Measurements from ENCODE around the gene PLCL2. TPM values are rescaled to one million over a fixed set of nuclear protein-coding genes. Genes with fewer than 3 reads are reported as not detected.
"Not testable (repeated sequence)": the region's sequence is repeated elsewhere in the genome, so short reads cannot be mapped to it uniquely, and the experiment has no call there.

PLCL2 gene
- total and polyA plus RNA-seq, 2 experiments from 2014 or later, result 1.6 to 9.7 TPM

DNA sequence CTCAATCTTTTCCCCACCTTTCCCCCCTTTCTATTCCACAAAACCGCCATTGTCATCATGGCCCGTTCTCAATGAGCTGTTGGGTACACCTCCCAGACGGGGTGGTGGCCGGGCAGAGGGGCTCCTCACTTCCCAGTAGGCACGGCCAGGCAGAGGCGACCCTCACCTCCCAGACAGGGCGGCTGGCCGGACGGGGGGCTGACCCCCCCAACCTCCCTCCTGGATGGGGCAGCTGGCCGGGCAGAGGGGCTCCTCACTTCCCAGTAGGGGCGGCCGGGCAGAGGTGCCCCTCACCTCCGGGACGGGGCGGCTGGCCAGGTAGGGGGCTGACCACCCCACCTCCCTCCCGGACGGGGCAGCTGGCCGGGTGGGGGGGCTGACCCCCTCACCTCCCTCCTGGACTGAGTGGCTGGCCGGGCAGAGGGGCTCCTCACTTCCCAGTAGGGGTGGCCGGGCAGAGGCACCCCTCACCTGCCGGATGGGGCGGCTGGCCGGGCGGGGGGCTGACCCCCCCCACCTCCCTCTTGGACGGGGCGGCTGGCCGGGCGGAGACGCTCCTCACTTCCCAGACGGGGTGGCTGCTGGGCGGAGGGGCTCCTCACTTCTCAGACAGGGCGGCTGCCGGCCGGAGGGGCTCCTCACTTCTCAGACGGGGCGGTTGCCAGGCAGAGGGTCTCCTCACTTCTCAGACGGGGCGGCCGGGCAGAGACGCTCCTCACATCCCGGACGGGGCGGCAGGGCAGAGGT lies 95.2 kb downstream of the PLCL2 start:
- H3K27ac ChIP-seq (ENCODE audit: low read depth); H3K4me1 Mint-ChIP-seq; H3K27me3 Mint-ChIP-seq (ENCODE audit: insufficient read depth, low read depth, poor library complexity); H3K27me3 ChIP-seq (ENCODE audit: insufficient read depth); DNase-seq (ENCODE audit: low spot score); H3K4me1 ChIP-seq (ENCODE audit: insufficient read depth); H3K4me3 ChIP-seq; H3K27ac Mint-ChIP-seq; H4K20me1 ChIP-seq (replicated peaks; ENCODE audit: insufficient read depth); ATAC-seq; H3K9me2 ChIP-seq (ENCODE audit: insufficient read depth); H3F3A ChIP-seq (replicated peaks; ENCODE audit: low read depth); H3K36me3 ChIP-seq (ENCODE audit: insufficient read depth); H3K4me2 ChIP-seq; H3K4me3 Mint-ChIP-seq; H2AFZ ChIP-seq; H3K79me2 ChIP-seq (replicated peaks; ENCODE audit: insufficient read depth): not testable (repeated sequence)
- H3K36me3 Mint-ChIP-seq (ENCODE audit: low read depth), result peaks cover 18% of the 10 kb centered on the region
- peaks cover 24% of the 10 kb centered on the region for H3K9me3 Mint-ChIP-seq

DNA sequence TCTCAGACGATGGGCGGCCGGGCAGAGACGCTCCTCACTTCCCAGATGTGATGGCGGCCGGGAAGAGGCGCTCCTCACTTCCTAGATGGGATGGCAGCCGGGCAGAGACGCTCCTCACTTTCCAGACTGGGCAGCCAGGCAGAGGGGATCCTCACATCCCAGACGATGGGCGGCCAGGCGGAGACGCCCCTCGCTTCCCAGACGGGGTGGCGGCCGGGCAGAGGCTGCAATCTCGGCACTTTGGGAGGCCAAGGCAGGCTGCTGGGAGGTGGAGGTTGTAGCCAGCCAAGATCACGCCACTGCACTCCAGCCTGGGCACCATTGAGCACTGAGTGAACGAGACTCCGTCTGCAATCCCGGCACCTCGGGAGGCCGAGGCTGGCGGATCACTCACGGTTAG lies 95.8 kb downstream of the PLCL2 start:
- H3K27ac ChIP-seq (ENCODE audit: low read depth); H3K27ac Mint-ChIP-seq: not testable (repeated sequence)

GRCh38 chr3:16982460-16982859 lies 97.7 kb downstream of the PLCL2 start:
- no peak overlapping the region for H3K27ac ChIP-seq (ENCODE audit: low read depth)
- no peaks in the 10 kb centered on the region for H3K9me2 ChIP-seq (ENCODE audit: insufficient read depth)
- no peaks in the 10 kb centered on the region for H3K36me3 ChIP-seq (ENCODE audit: insufficient read depth)
- H3K9me3 Mint-ChIP-seq, result peaks cover 24% of the 10 kb centered on the region
- no peaks in the 10 kb centered on the region for H3K27me3 ChIP-seq (ENCODE audit: insufficient read depth)
- H3K36me3 Mint-ChIP-seq (ENCODE audit: low read depth), result peaks cover 18% of the 10 kb centered on the region
- H3K79me2 ChIP-seq (replicated peaks; ENCODE audit: insufficient read depth), result no peaks in the 10 kb centered on the region
- no peaks in the 10 kb centered on the region; the same call in 1 of the 2 replicates for H4K20me1 ChIP-seq (replicated peaks; ENCODE audit: insufficient read depth)
- no peaks in the 10 kb centered on the region for H3K4me1 ChIP-seq (ENCODE audit: insufficient read depth)
- no peaks in the 10 kb centered on the region for H3F3A ChIP-seq (replicated peaks; ENCODE audit: low read depth)
- H3K4me3 Mint-ChIP-seq, result no peak overlapping the region
- no peak overlapping the region for H2AFZ ChIP-seq
- H3K4me3 ChIP-seq, result no peak overlapping the region
- no peak overlapping the region for H3K27ac Mint-ChIP-seq
- no peak overlapping the region for H3K4me2 ChIP-seq
- H3K4me1 Mint-ChIP-seq, result no peaks in the 10 kb centered on the region
- peaks cover 2% of the 10 kb centered on the region for H3K27me3 Mint-ChIP-seq (ENCODE audit: insufficient read depth, low read depth, poor library complexity)
- no peak for DNase-seq (ENCODE audit: low spot score)
- no peak for ATAC-seq
- TF ChIP-seq POLR2AphosphoS5 (IDR thresholded peaks at IDR 0.05; ENCODE audit: low read depth), result no peak
- TF ChIP-seq, protein P1, sequence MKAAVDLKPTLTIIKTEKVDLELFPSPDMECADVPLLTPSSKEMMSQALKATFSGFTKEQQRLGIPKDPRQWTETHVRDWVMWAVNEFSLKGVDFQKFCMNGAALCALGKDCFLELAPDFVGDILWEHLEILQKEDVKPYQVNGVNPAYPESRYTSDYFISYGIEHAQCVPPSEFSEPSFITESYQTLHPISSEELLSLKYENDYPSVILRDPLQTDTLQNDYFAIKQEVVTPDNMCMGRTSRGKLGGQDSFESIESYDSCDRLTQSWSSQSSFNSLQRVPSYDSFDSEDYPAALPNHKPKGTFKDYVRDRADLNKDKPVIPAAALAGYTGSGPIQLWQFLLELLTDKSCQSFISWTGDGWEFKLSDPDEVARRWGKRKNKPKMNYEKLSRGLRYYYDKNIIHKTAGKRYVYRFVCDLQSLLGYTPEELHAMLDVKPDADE (IDR thresholded peaks at IDR 0.05), result no peak
- TF ChIP-seq ZNF114 (CRISPR knock-in tag; IDR thresholded peaks at IDR 0.05), result no peak
- TF ChIP-seq JUNB (IDR thresholded peaks at IDR 0.05; ENCODE audit: unreplicated experiment), result no peak
- TF ChIP-seq EZH2phosphoT487 (IDR thresholded peaks at IDR 0.05; ENCODE audit: unreplicated experiment), result no peak
- TF ChIP-seq EZH2 (IDR thresholded peaks at IDR 0.05; ENCODE audit: low read depth, unreplicated experiment), result no peak
- no peak for TF ChIP-seq ZNF331 (CRISPR knock-in tag; IDR thresholded peaks at IDR 0.05; ENCODE audit: low read depth)
- TF ChIP-seq, protein P2, sequence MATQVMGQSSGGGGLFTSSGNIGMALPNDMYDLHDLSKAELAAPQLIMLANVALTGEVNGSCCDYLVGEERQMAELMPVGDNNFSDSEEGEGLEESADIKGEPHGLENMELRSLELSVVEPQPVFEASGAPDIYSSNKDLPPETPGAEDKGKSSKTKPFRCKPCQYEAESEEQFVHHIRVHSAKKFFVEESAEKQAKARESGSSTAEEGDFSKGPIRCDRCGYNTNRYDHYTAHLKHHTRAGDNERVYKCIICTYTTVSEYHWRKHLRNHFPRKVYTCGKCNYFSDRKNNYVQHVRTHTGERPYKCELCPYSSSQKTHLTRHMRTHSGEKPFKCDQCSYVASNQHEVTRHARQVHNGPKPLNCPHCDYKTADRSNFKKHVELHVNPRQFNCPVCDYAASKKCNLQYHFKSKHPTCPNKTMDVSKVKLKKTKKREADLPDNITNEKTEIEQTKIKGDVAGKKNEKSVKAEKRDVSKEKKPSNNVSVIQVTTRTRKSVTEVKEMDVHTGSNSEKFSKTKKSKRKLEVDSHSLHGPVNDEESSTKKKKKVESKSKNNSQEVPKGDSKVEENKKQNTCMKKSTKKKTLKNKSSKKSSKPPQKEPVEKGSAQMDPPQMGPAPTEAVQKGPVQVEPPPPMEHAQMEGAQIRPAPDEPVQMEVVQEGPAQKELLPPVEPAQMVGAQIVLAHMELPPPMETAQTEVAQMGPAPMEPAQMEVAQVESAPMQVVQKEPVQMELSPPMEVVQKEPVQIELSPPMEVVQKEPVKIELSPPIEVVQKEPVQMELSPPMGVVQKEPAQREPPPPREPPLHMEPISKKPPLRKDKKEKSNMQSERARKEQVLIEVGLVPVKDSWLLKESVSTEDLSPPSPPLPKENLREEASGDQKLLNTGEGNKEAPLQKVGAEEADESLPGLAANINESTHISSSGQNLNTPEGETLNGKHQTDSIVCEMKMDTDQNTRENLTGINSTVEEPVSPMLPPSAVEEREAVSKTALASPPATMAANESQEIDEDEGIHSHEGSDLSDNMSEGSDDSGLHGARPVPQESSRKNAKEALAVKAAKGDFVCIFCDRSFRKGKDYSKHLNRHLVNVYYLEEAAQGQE (IDR thresholded peaks at IDR 0.05; ENCODE audit: unreplicated experiment), result no peak
- no peak for TF ChIP-seq NANOG (IDR thresholded peaks at IDR 0.05; ENCODE audit: borderline replicate concordance)
- TF ChIP-seq STAT1 (IDR thresholded peaks at IDR 0.05; ENCODE audit: unreplicated experiment), result no peak
- no peak for TF ChIP-seq CREB1 (CRISPR knock-in tag; IDR thresholded peaks at IDR 0.05; ENCODE audit: low read depth)

More for the DNA sequence above, 95.8 kb downstream of the PLCL2 start:
- not testable (repeated sequence) for H3K9me2 ChIP-seq (ENCODE audit: insufficient read depth); H3K36me3 ChIP-seq (ENCODE audit: insufficient read depth); H3F3A ChIP-seq (replicated peaks; ENCODE audit: low read depth); H3K4me2 ChIP-seq; H3K4me1 Mint-ChIP-seq; H3K4me3 Mint-ChIP-seq; H4K20me1 ChIP-seq (replicated peaks; ENCODE audit: insufficient read depth); H3K4me1 ChIP-seq (ENCODE audit: insufficient read depth); H3K27me3 ChIP-seq (ENCODE audit: insufficient read depth); DNase-seq (ENCODE audit: low spot score); H3K79me2 ChIP-seq (replicated peaks; ENCODE audit: insufficient read depth); H2AFZ ChIP-seq; ATAC-seq; H3K4me3 ChIP-seq; H3K27me3 Mint-ChIP-seq (ENCODE audit: insufficient read depth, low read depth, poor library complexity)
- peaks cover 18% of the 10 kb centered on the region for H3K36me3 Mint-ChIP-seq (ENCODE audit: low read depth)
- peaks cover 24% of the 10 kb centered on the region for H3K9me3 Mint-ChIP-seq

Data from GM23338 (cell line).